ENCODE results near the gene ARHGEF26.

GRCh38 chr3:154192225-154192624, 71.0 kb downstream of the ARHGEF26 start:
- TF ChIP-seq CTCF (IDR thresholded peaks at IDR 0.05), result no peak
- no peak for TF ChIP-seq POLR2A (IDR thresholded peaks at IDR 0.05)
